SU-DHL-6 (cell line): ENCODE results near the gene SPATA32.

Experiments used
- H2AFZ ChIP-seq: fragments of 200-600 bp; sonication (generic); 2 replicates; pipeline ENCODE4 v1.6.1; 2014; ENCODE audit warnings: low read depth, mild to moderate bottlenecking, moderate library complexity, mixed read lengths, antibody characterized with exemption, low read length; ENCODE audit not compliant: severe bottlenecking
- H3F3A ChIP-seq: fragments of 200-600 bp; shearing (Covaris generic); 2 replicates; pipeline ENCODE4 v1.6.0; 2016; ENCODE audit warnings: antibody characterized with exemption, mild to moderate bottlenecking; ENCODE audit not compliant: insufficient read depth
- H3K27ac ChIP-seq: fragments of 200-600 bp; sonication (generic); 2 replicates; pipeline ENCODE4 v1.5.1; 2016; ENCODE audit warnings: low read depth, mild to moderate bottlenecking, low read length, moderate library complexity, mixed read lengths
- H3K27me3 ChIP-seq: fragments of 200-600 bp; sonication (generic), shearing (Covaris generic); 2 replicates; pipeline ENCODE4 v1.6.0; 2014; ENCODE audit warnings: mild to moderate bottlenecking, low read length
- H3K36me3 ChIP-seq: fragments of 200-600 bp; sonication (generic); 2 replicates; pipeline ENCODE4 v1.6.1; 2014; ENCODE audit warnings: mild to moderate bottlenecking, low read length, mixed read lengths
- H3K4me2 ChIP-seq: fragments of 300-600, 200-600 bp; shearing (Covaris generic), sonication (generic); 2 replicates; pipeline ENCODE4 v1.6.0; 2014; ENCODE audit warnings: low read length, low read depth, mild to moderate bottlenecking; ENCODE audit not compliant: poor library complexity, severe bottlenecking
- H3K4me3 ChIP-seq: fragments of 200-600 bp; sonication (generic); 2 replicates; pipeline ENCODE4 v1.5.1; 2014; ENCODE audit warnings: antibody characterized with exemption, low read length, mild to moderate bottlenecking, mixed read lengths; ENCODE audit not compliant: insufficient read depth, poor library complexity, severe bottlenecking
- H3K79me2 ChIP-seq: fragments of 200-600 bp; sonication (generic); 2 replicates; pipeline ENCODE4 v1.6.1; 2014; ENCODE audit warnings: mild to moderate bottlenecking, low read length, moderate library complexity; ENCODE audit not compliant: insufficient read depth
- H3K9ac ChIP-seq: fragments of 200-600 bp; sonication (generic); 2 replicates; pipeline ENCODE4 v1.7.0; 2014; ENCODE audit warnings: mild to moderate bottlenecking, low read length
- H3K9me2 ChIP-seq: fragments of 200-600 bp; sonication (generic); replicated peaks from 2 replicates; pipeline ENCODE4 v1.6.1; 2014; ENCODE audit warnings: low read length; ENCODE audit not compliant: insufficient read depth
- H3K9me3 ChIP-seq: fragments of 200-600 bp; sonication (generic); 2 replicates; pipeline ENCODE4 v1.6.1; 2014; ENCODE audit warnings: low read length, mixed read lengths; ENCODE audit not compliant: insufficient read depth
- H4K20me1 ChIP-seq: fragments of 200-600 bp; sonication (generic); 2 replicates; pipeline ENCODE4 v1.6.1; 2014; ENCODE audit warnings: low read depth, mild to moderate bottlenecking, antibody characterized with exemption, low read length, moderate library complexity, mixed read lengths
- CTCF ChIP-seq: fragments of 200-600 bp; sonication (generic); IDR thresholded peaks from one replicate; pipeline ENCODE4 v1.5.1; 2017; ENCODE audit warnings: antibody characterized with exemption, mild to moderate bottlenecking, low read length, moderate library complexity; ENCODE audit not compliant: insufficient read depth, poor library complexity, severe bottlenecking
- EZH2phosphoT487 ChIP-seq: fragments of 200-600 bp; sonication (generic), shearing (Covaris generic); conservative IDR thresholded peaks from 2 replicates; pipeline ENCODE4 v1.6.1; 2018; ENCODE audit warnings: mild to moderate bottlenecking, antibody characterized with exemption, low read length, moderate library complexity, mixed read lengths

The SPATA32 gene

GRCh38 chr17:45274033-45274432, 12.1 kb upstream of the SPATA32 start:
- Histone ChIP-seq H3K27ac (no peak overlapping the region), H3K79me2 (no peaks in the 10 kb centered on the region), H3K27me3 (no peaks in the 10 kb centered on the region), H3K9me3 (no peaks in the 10 kb centered on the region), H3K4me2 (no peak overlapping the region), H3K4me3 (no peak overlapping the region), H3F3A (peaks cover 9% of the 10 kb centered on the region), H2AFZ (no peak overlapping the region), H3K9me2 (no peaks in the 10 kb centered on the region), H3K9ac (no peak overlapping the region), H4K20me1 (no peaks in the 10 kb centered on the region), H3K36me3 (no peaks in the 10 kb centered on the region)
- TF ChIP-seq EZH2phosphoT487, result no peak
- no peak for TF ChIP-seq CTCF

- no peaks in the 10 kb centered on the region for H3K9me2 ChIP-seq
- no peak overlapping the region for H3K4me3 ChIP-seq
- no peaks in the 10 kb centered on the region for H3K79me2 ChIP-seq
- H3K27me3 ChIP-seq, result no peaks in the 10 kb centered on the region
- no peak overlapping the region for H3K4me2 ChIP-seq
- H2AFZ ChIP-seq, result no peak overlapping the region
- H3K9me3 ChIP-seq, result no peaks in the 10 kb centered on the region
- no peak overlapping the region for H3K27ac ChIP-seq
- H3F3A ChIP-seq, result peaks cover 9% of the 10 kb centered on the region
- no peak overlapping the region for H3K9ac ChIP-seq
- H3K36me3 ChIP-seq, result no peaks in the 10 kb centered on the region
- no peaks in the 10 kb centered on the region for H4K20me1 ChIP-seq
- TF ChIP-seq EZH2phosphoT487, result no peak
- TF ChIP-seq CTCF, result no peak
These were observed 11.7 kb upstream of the SPATA32 start for GRCh38 chr17:45273551-45273957.

GRCh38 chr17:45271603-45272002, 9.7 kb upstream of the SPATA32 start:
- Histone ChIP-seq H2AFZ (no peak overlapping the region), H3K4me2 (no peak overlapping the region), H3K27me3 (no peaks in the 10 kb centered on the region), H3K36me3 (no peaks in the 10 kb centered on the region), H3K4me3 (no peak overlapping the region), H3K27ac (no peak overlapping the region), H3K79me2 (no peaks in the 10 kb centered on the region), H3F3A (peaks cover 2% of the 10 kb centered on the region; the same call in 1 of the 2 replicates), H3K9ac (no peak overlapping the region), H3K9me3 (no peaks in the 10 kb centered on the region), H4K20me1 (no peaks in the 10 kb centered on the region), H3K9me2 (no peaks in the 10 kb centered on the region)
- no peak for TF ChIP-seq CTCF
- no peak for TF ChIP-seq EZH2phosphoT487
